A549 (cell line): ENCODE results near the gene F12. TPM values are rescaled to one million over a fixed set of nuclear protein-coding genes. Genes with fewer than 3 reads are reported as not detected.

Experiments
- ATAC-seq, 2 experiments: fragments of 200-7000 bp in 1 of 2; fragments of >200 bp in 1 of 2; cut with Nextera tagmentation in 1 of 2; cut with Tn5 transposase in 1 of 2; 3 replicates each; pipeline versions ENCODE4 v1.8.0 to v1.9.1; 2018 to 2020; ENCODE audit warnings: mild to moderate bottlenecking in 1 of 2, moderate library complexity in 1 of 2
- CTCF ChIA-PET: fragments of 300-600 bp; sonication (Branson Sonifier 250); formaldehyde crosslinking; extraction: SDS; loops from one replicate; lab custom pipeline; 2021; ENCODE audit warnings: antibody characterized with exemption, inconsistent platforms; lab: Yijun Ruan, JAX
- POLR2A ChIA-PET: fragments of 350-600 bp; formaldehyde crosslinking; extraction: SDS; loops from one replicate; lab custom pipeline; 2021; ENCODE audit warnings: antibody characterized with exemption, inconsistent platforms; lab: Yijun Ruan, JAX
- DNase-seq, 2 experiments: peaks; one replicate each; pipeline versions ENCODE4 v3.0.0 to v3.0.0-alpha.2; 2011 to 2016; ENCODE audit warnings: low read depth in 1 of 2, low spot score in 1 of 2
- FAIRE-seq: peaks from 2 replicates; lab custom pipeline; 2011; peaks lifted over from hg19 to GRCh38; lab: Jason Lieb, UNC
- H3K27ac ChIP-seq, 2 experiments: fragments of >200 bp; sonication (Bioruptor Twin); formaldehyde crosslinking; 3 replicates each; pipeline ENCODE4 v1.5.1; 2016 to 2017
- H3K4me1 ChIP-seq: fragments of >200 bp; sonication (Bioruptor Twin); formaldehyde crosslinking; 3 replicates; pipeline ENCODE4 v1.6.1; 2016
- H3K4me2 ChIP-seq: fragments of >200 bp; sonication (Bioruptor Twin); formaldehyde crosslinking; 3 replicates; pipeline ENCODE4 v1.6.1; 2016
- H3K4me3 ChIP-seq: fragments of >200 bp; sonication (Bioruptor Twin); formaldehyde crosslinking; 3 replicates; pipeline ENCODE4 v1.5.1; 2016
- H3K9me3 ChIP-seq: fragments of >200 bp; sonication (Bioruptor Twin); formaldehyde crosslinking; 3 replicates; pipeline ENCODE4 v1.6.1; 2016
- ATOH8 ChIP-seq: fragments of 250-450 bp; sonication (Bioruptor Pico); IDR thresholded peaks from 2 replicates; pipeline ENCODE4 v1.5.0; 2020; ENCODE audit warnings: low read depth, mild to moderate bottlenecking, moderate library complexity
- CBX2 ChIP-seq: fragments of 200-600 bp; sonication (generic); IDR thresholded peaks from 2 replicates; pipeline ENCODE4 v1.6.1; 2016; ENCODE audit warnings: low read depth, mild to moderate bottlenecking, borderline replicate concordance
- CEBPB ChIP-seq, 2 experiments: fragments of >200 bp in 1 of 2; sonication (Bioruptor Twin) in 1 of 2; formaldehyde crosslinking in 1 of 2; IDR thresholded peaks; 2 replicates each; pipeline ENCODE4 v1.6.1; 2012 to 2016
- EHF ChIP-seq: fragments of 250-450 bp; sonication (Bioruptor Pico); IDR thresholded peaks from 2 replicates; pipeline ENCODE4 v1.5.0; 2020; ENCODE audit warnings: mild to moderate bottlenecking
- EP300 ChIP-seq, 2 experiments: fragments of >200 bp; sonication (Bioruptor Twin); formaldehyde crosslinking; IDR thresholded peaks; 2 replicates in 1 of 2; 3 replicates in 1 of 2; pipeline ENCODE4 v1.6.1; 2016 to 2017
- ESRRA ChIP-seq: fragments of 150-350 bp; IDR thresholded peaks from 2 replicates; pipeline ENCODE4 v1.6.1; 2014; ENCODE audit warnings: mild to moderate bottlenecking, low read length, borderline replicate concordance
- HOXA7 ChIP-seq: fragments of 250-450 bp; sonication (Bioruptor Pico); IDR thresholded peaks from 2 replicates; pipeline ENCODE4 v1.5.0; 2020; ENCODE audit warnings: mild to moderate bottlenecking, moderate library complexity
- HOXB13 ChIP-seq: fragments of 250-450 bp; sonication (Bioruptor Pico); IDR thresholded peaks from 2 replicates; pipeline ENCODE4 v1.5.0; 2020; ENCODE audit warnings: low read depth, mild to moderate bottlenecking, moderate library complexity
- JUN ChIP-seq, 2 experiments: fragments of >200 bp; sonication (Bioruptor Twin); formaldehyde crosslinking; IDR thresholded peaks; 2 replicates in 1 of 2; 3 replicates in 1 of 2; pipeline ENCODE4 v1.6.1; 2016 to 2017
- JUNB ChIP-seq: fragments of >200 bp; sonication (Bioruptor Twin); formaldehyde crosslinking; IDR thresholded peaks from 2 replicates; pipeline ENCODE4 v1.6.1; 2016
- KDM1A ChIP-seq: fragments of 200-600 bp; sonication (generic); IDR thresholded peaks from 2 replicates; pipeline ENCODE4 v1.6.1; 2016; ENCODE audit warnings: low read depth, mild to moderate bottlenecking
- MAX ChIP-seq: IDR thresholded peaks from 2 replicates; pipeline ENCODE4 v1.6.1; 2012
- REST ChIP-seq: fragments of 200-600 bp; sonication (generic); IDR thresholded peaks from 2 replicates; pipeline ENCODE4 v1.6.1; 2016; ENCODE audit warnings: antibody characterized with exemption, mild to moderate bottlenecking, moderate library complexity
- RFX5 ChIP-seq: fragments of 450-650 bp; IDR thresholded peaks from 2 replicates; pipeline ENCODE4 v1.7.1; 2014; ENCODE audit warnings: antibody characterized with exemption, mild to moderate bottlenecking, moderate library complexity
- SREBF2 ChIP-seq: fragments of 450-650 bp; IDR thresholded peaks from 2 replicates; pipeline ENCODE4 v1.6.1; 2014; ENCODE audit warnings: mild to moderate bottlenecking, moderate library complexity
- TP53 ChIP-seq: fragments of 250-450 bp; sonication (Bioruptor Pico); IDR thresholded peaks from 2 replicates; pipeline ENCODE4 v1.5.0; 2021; ENCODE audit warnings: mild to moderate bottlenecking, moderate library complexity
- ZC3H11A ChIP-seq: fragments of 450-650 bp; IDR thresholded peaks from 2 replicates; pipeline ENCODE4 v1.6.1; 2014; ENCODE audit warnings: antibody characterized with exemption, mild to moderate bottlenecking
- ZSCAN20 ChIP-seq: fragments of 250-450 bp; sonication (Bioruptor Pico); IDR thresholded peaks from 2 replicates; pipeline ENCODE4 v1.8.0; 2022; ENCODE audit warnings: mild to moderate bottlenecking, moderate library complexity
- WGBS: methylation state at CpG from one replicate; pipeline ENCODE4 v1.1.6; 2017; ENCODE audit errors: missing lambda C conversion rate; 5-methylcytosine and 5-hydroxymethylcytosine counted together
- polyA plus RNA-seq, 4 experiments: library from polyadenylated mRNA; depleted of rRNA in 3 of 4; stranded (reverse); fragments of >200 nt; fragmentation: RNase III in 1 of 4; extraction: RNeasy Plus Mini Kit Qiagen cat#74134 plus additional on column Dnase treatment in 1 of 4; gene quantifications; 2 replicates in 3 of 4; 3 replicates in 1 of 4; pipeline ENCODE4 v1.2.3, GENCODE V29; 2011 to 2017
- TF ChIP-seq, protein P1 (sequence below): fragments of 250-450 bp; sonication (Bioruptor Pico); IDR thresholded peaks from 2 replicates; pipeline ENCODE4 v1.5.0; 2021; ENCODE audit warnings: mild to moderate bottlenecking, moderate library complexity, borderline replicate concordance

The F12 gene
- polyA plus RNA-seq, 2 of the 4 experiments (the other 2 are of a cell fraction): 5.3 to 14.3 TPM

GRCh38 chr5:177359451-177359851 is 49.9 kb downstream of the F12 start:
- whole genome bisulfite sequencing: 62% methylated on average over 3 of the region's 6 CpGs
- Histone ChIP-seq H3K4me3 (no peak overlapping the region), H3K4me1 (peaks cover 6% of the 10 kb centered on the region; the same call in 2 of the 3 replicates), H3K9me3 (peaks cover 4% of the 10 kb centered on the region; the same call in 1 of the 3 replicates), H3K27ac (no peak overlapping the region), H3K4me2 (no peak overlapping the region)
- no peak for TF ChIP-seq JUN (IDR thresholded peaks at IDR 0.05)
- TF ChIP-seq HOXA7 (CRISPR knock-in tag): no peak
- no peak for TF ChIP-seq ATOH8
- TF ChIP-seq ZC3H11A: no peak
- TF ChIP-seq MAX: no peak
- no peak for TF ChIP-seq JUNB
- no peak for TF ChIP-seq ESRRA
- no peak for TF ChIP-seq CEBPB (IDR thresholded peaks at IDR 0.05)
- TF ChIP-seq TP53 (CRISPR knock-in tag): no peak
- TF ChIP-seq EP300 (IDR thresholded peaks at IDR 0.05): no peak
- TF ChIP-seq, protein P1, sequence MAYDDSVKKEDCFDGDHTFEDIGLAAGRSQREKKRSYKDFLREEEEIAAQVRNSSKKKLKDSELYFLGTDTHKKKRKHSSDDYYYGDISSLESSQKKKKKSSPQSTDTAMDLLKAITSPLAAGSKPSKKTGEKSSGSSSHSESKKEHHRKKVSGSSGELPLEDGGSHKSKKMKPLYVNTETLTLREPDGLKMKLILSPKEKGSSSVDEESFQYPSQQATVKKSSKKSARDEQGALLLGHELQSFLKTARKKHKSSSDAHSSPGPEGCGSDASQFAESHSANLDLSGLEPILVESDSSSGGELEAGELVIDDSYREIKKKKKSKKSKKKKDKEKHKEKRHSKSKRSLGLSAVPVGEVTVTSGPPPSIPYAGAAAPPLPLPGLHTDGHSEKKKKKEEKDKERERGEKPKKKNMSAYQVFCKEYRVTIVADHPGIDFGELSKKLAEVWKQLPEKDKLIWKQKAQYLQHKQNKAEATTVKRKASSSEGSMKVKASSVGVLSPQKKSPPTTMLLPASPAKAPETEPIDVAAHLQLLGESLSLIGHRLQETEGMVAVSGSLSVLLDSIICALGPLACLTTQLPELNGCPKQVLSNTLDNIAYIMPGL (CRISPR knock-in tag): no peak
- no peak for TF ChIP-seq CBX2
- no peak for TF ChIP-seq KDM1A
- TF ChIP-seq HOXB13: no peak
- TF ChIP-seq RFX5: no peak
- DNase-seq (no peak), FAIRE-seq (no peak), ATAC-seq (no peak)
- POLR2A ChIA-PET: no interaction called here
- CTCF ChIA-PET: interaction anchor here (1.1 to 4.8 kb wide), 5 partner anchors 11 to 44 kb away, joined by 3 to 30 read pairs (median 7); no protein-coding TSS in a partner anchor

- H3K4me3 ChIP-seq: no peak overlapping the region
- WGBS: 61% methylated on average over 4 of the region's 5 CpGs
- ChIA-PET POLR2A (no interaction called here), CTCF (interaction anchor here (1.1 to 4.8 kb wide), 3 partner anchors 12 to 45 kb away, joined by 3 to 30 read pairs (median 13); no protein-coding TSS in a partner anchor)
- H3K27ac ChIP-seq: no peak overlapping the region
- DNase-seq (no peak), ATAC-seq (no peak), FAIRE-seq (no peak)
- H3K4me1 ChIP-seq: peaks cover 13% of the 10 kb centered on the region; the same call in 2 of the 3 replicates
- H3K4me2 ChIP-seq: no peak overlapping the region
- no peak for TF ChIP-seq CBX2
- TF ChIP-seq TP53 (CRISPR knock-in tag): no peak
- no peak for TF ChIP-seq KDM1A
- TF ChIP-seq, protein P1 (CRISPR knock-in tag): no peak
- TF ChIP-seq HOXA7 (CRISPR knock-in tag): no peak
- no peak for TF ChIP-seq REST
- TF ChIP-seq EHF (CRISPR knock-in tag): no peak
- TF ChIP-seq ZSCAN20 (CRISPR knock-in tag): no peak
- no peak for TF ChIP-seq HOXB13
- TF ChIP-seq MAX: no peak
- TF ChIP-seq SREBF2: no peak
- H3K9me3 ChIP-seq: peaks cover 4% of the 10 kb centered on the region; the same call in 1 of the 3 replicates
These were observed 51.0 kb downstream of the F12 start for GRCh38 chr5:177358370-177358819.
